Measurements from ENCODE around the gene WIPF2.

The WIPF2 gene

DNA sequence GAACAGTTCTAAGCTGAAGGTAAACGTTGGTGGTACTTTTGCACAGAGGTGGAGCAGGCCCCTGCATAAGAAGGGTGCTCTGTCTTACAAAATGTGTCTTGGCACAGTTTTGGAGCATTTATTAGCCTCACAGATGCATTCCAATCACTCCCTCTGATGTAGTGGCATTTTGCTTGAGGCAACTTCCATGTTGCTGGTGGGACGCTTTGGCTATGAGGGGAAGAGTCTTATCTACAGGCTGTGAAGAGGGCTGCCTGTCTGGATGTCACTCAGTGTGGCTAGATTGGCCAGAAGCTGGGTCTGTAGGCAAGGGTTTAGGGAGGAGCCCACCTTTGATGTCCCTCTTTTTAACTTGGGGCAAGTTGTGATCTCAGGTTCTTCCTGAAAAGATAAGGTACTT lies 87.3 kb downstream of the WIPF2 start:
- Histone ChIP-seq H3K36me3 (ENCODE audit: control insufficient read depth in 2 of 2, insufficient read depth in 1 of 2, low read length in 2 of 2) (peaks cover 20 to 35% of the 10 kb centered on the region in 2 experiments), H3K27ac (ENCODE audit: extremely low read depth, low read depth, low read length) (peak overlapping the region; percentile 70), H3K9me3 (ENCODE audit: control insufficient read depth, insufficient read depth, low read depth, low read length) (no peaks in the 10 kb centered on the region), H3K4me1 (ENCODE audit: control insufficient read depth, insufficient read depth, low read length) (peaks cover 31% of the 10 kb centered on the region), H3K4me3 (ENCODE audit: low read depth, low read length) (no peak overlapping the region)
- ChIA-PET POLR2A (interaction anchor here (1.3 to 3.3 kb wide), 7 partner anchors 10 to 112 kb away, joined by 6 to 43 read pairs (median 11); partner anchors contain the start of genes CDC6 and TOP2A), CTCF (interaction anchor here (0.5 to 16.6 kb wide), 13 partner anchors 11 to 255 kb away, joined by 3 to 453 read pairs (median 6); partner anchors contain the start of genes GJD3 and WIPF2)
- TF ChIP-seq ZNF660 (tag by site-specific recombination; IDR thresholded peaks at IDR 0.05) (no peak), ZNF132 (tag by site-specific recombination; IDR thresholded peaks at IDR 0.05; ENCODE audit: borderline replicate concordance) (no peak)

DNA sequence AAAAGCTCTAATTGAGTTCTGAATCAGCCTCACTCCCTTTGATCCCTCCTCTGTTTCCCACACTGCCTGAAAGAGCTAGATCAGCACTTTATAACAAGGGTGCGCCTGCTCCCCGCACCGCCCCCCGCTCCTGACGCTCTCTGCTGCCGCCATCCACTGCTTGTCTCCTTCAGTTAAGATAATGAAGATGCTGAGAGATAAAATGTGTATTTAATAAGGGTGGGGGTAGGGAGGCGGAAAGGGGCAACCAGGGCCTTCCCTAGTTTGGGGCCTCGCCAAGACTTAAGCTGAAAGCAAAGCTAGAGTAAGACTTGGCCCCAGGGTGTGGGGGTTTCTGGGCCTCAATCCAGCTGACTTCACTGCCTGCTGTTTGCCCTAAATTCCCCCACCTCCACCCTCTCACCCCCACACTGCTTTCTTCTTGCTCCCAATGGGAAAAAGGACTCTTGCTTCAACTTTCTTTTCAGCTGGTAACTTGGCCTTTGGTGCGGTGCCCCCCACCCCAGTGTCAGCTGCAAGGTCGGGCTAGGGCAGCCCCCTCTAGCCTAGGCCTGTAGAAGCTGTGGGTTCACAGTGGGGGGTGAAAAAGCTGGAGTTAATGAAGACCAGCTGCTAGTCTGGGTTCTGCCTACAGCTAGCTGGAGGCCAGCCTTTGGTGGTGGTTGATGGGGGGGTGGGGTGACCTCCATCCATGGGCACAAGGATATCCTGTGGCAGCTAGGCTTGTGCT lies 88.1 kb downstream of the WIPF2 start:
- no peak overlapping the region for H3K4me3 ChIP-seq (ENCODE audit: low read depth, low read length)
- ChIA-PET POLR2A (interaction anchor here (0.6 to 3.3 kb wide), 12 partner anchors 9 to 194 kb away, joined by 3 to 43 read pairs (median 6); partner anchors contain the start of genes CDC6 and TOP2A), CTCF (interaction anchor here (0.5 to 16.6 kb wide), 14 partner anchors 11 to 272 kb away, joined by 3 to 453 read pairs (median 6); partner anchors contain the start of genes GJD3 and WIPF2)
- H3K4me1 ChIP-seq (ENCODE audit: control insufficient read depth, insufficient read depth, low read length): peaks cover 31% of the 10 kb centered on the region
- no peaks in the 10 kb centered on the region for H3K9me3 ChIP-seq (ENCODE audit: control insufficient read depth, insufficient read depth, low read depth, low read length)
- peak overlapping the region; percentile 70 for H3K27ac ChIP-seq (ENCODE audit: extremely low read depth, low read depth, low read length)
- peaks cover 12 to 27% of the 10 kb centered on the region in 2 experiments for H3K36me3 ChIP-seq (ENCODE audit: control insufficient read depth in 2 of 2, insufficient read depth in 1 of 2, low read length in 2 of 2)
- TF ChIP-seq ZNF544 (tag by site-specific recombination; IDR thresholded peaks at IDR 0.05) (no peak), ZNF341 (tag by site-specific recombination; IDR thresholded peaks at IDR 0.05; ENCODE audit: low read depth) (peak; percentile 53), ZNF214 (tag by site-specific recombination; IDR thresholded peaks at IDR 0.05; ENCODE audit: borderline replicate concordance) (no peak), ZNF624 (tag by site-specific recombination; IDR thresholded peaks at IDR 0.05) (no peak), BCL11B (tag by site-specific recombination; IDR thresholded peaks at IDR 0.05; ENCODE audit: low read depth) (0 out of 2 replicates have a peak, but pooled peaks have one; percentile 68), ZXDB (tag by site-specific recombination; IDR thresholded peaks at IDR 0.05) (no peak), KLF1 (tag by site-specific recombination; IDR thresholded peaks at IDR 0.05) (peak; percentile 96), ZNF76 (tag by site-specific recombination; IDR thresholded peaks at IDR 0.05; ENCODE audit: borderline replicate concordance, low read depth) (peak; percentile 41; the same call in 1 of the 2 replicates), ZBTB20 (tag by site-specific recombination; IDR thresholded peaks at IDR 0.05) (peak; percentile 52; the same call in 1 of the 2 replicates), ZNF48 (tag by site-specific recombination; IDR thresholded peaks at IDR 0.05) (no peak), ZNF433 (tag by site-specific recombination; IDR thresholded peaks at IDR 0.05; ENCODE audit: low read depth) (no peak), ZNF501 (tag by site-specific recombination; IDR thresholded peaks at IDR 0.05) (0 out of 2 replicates have a peak, but pooled peaks have one; percentile 26), BCL11A (tag by site-specific recombination; IDR thresholded peaks at IDR 0.05; ENCODE audit: low read depth) (peak; percentile 59)
- TF ChIP-seq, protein P1, sequence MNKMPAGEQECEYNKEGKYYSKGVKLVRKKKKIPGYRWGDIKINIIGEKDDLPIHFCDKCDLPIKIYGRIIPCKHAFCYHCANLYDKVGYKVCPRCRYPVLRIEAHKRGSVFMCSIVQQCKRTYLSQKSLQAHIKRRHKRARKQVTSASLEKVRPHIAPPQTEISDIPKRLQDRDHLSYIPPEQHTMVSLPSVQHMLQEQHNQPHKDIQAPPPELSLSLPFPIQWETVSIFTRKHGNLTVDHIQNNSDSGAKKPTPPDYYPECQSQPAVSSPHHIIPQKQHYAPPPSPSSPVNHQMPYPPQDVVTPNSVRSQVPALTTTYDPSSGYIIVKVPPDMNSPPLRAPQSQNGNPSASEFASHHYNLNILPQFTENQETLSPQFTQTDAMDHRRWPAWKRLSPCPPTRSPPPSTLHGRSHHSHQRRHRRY (tag by site-specific recombination; IDR thresholded peaks at IDR 0.05): no peak
- TF ChIP-seq, protein P2, sequence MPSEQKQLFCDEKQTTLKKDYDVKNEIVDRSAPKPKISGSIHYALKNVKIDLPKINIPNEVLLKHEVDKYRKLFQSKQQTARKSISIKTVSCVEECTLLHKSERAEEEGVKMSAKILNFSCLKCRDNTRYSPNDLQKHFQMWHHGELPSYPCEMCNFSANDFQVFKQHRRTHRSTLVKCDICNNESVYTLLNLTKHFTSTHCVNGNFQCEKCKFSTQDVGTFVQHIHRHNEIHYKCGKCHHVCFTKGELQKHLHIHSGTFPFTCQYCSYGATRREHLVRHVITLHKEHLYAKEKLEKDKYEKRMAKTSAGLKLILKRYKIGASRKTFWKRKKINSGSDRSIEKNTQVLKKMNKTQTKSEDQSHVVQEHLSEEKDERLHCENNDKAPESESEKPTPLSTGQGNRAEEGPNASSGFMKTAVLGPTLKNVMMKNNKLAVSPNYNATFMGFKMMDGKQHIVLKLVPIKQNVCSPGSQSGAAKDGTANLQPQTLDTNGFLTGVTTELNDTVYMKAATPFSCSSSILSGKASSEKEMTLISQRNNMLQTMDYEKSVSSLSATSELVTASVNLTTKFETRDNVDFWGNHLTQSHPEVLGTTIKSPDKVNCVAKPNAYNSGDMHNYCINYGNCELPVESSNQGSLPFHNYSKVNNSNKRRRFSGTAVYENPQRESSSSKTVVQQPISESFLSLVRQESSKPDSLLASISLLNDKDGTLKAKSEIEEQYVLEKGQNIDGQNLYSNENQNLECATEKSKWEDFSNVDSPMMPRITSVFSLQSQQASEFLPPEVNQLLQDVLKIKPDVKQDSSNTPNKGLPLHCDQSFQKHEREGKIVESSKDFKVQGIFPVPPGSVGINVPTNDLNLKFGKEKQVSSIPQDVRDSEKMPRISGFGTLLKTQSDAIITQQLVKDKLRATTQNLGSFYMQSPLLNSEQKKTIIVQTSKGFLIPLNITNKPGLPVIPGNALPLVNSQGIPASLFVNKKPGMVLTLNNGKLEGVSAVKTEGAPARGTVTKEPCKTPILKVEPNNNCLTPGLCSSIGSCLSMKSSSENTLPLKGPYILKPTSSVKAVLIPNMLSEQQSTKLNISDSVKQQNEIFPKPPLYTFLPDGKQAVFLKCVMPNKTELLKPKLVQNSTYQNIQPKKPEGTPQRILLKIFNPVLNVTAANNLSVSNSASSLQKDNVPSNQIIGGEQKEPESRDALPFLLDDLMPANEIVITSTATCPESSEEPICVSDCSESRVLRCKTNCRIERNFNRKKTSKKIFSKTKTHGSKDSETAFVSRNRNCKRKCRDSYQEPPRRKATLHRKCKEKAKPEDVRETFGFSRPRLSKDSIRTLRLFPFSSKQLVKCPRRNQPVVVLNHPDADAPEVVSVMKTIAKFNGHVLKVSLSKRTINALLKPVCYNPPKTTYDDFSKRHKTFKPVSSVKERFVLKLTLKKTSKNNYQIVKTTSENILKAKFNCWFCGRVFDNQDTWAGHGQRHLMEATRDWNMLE (tag by site-specific recombination; conservative IDR thresholded peaks at IDR 0.05; ENCODE audit: low read depth): no peak
- TF ChIP-seq, protein P3, sequence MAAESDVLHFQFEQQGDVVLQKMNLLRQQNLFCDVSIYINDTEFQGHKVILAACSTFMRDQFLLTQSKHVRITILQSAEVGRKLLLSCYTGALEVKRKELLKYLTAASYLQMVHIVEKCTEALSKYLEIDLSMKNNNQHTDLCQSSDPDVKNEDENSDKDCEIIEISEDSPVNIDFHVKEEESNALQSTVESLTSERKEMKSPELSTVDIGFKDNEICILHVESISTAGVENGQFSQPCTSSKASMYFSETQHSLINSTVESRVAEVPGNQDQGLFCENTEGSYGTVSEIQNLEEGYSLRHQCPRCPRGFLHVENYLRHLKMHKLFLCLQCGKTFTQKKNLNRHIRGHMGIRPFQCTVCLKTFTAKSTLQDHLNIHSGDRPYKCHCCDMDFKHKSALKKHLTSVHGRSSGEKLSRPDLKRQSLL (tag by site-specific recombination; IDR thresholded peaks at IDR 0.05): no peak
- TF ChIP-seq, protein P4, sequence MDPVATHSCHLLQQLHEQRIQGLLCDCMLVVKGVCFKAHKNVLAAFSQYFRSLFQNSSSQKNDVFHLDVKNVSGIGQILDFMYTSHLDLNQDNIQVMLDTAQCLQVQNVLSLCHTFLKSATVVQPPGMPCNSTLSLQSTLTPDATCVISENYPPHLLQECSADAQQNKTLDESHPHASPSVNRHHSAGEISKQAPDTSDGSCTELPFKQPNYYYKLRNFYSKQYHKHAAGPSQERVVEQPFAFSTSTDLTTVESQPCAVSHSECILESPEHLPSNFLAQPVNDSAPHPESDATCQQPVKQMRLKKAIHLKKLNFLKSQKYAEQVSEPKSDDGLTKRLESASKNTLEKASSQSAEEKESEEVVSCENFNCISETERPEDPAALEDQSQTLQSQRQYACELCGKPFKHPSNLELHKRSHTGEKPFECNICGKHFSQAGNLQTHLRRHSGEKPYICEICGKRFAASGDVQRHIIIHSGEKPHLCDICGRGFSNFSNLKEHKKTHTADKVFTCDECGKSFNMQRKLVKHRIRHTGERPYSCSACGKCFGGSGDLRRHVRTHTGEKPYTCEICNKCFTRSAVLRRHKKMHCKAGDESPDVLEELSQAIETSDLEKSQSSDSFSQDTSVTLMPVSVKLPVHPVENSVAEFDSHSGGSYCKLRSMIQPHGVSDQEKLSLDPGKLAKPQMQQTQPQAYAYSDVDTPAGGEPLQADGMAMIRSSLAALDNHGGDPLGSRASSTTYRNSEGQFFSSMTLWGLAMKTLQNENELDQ (tag by site-specific recombination; IDR thresholded peaks at IDR 0.05; ENCODE audit: low read depth): no peak
- TF ChIP-seq, protein P5, sequence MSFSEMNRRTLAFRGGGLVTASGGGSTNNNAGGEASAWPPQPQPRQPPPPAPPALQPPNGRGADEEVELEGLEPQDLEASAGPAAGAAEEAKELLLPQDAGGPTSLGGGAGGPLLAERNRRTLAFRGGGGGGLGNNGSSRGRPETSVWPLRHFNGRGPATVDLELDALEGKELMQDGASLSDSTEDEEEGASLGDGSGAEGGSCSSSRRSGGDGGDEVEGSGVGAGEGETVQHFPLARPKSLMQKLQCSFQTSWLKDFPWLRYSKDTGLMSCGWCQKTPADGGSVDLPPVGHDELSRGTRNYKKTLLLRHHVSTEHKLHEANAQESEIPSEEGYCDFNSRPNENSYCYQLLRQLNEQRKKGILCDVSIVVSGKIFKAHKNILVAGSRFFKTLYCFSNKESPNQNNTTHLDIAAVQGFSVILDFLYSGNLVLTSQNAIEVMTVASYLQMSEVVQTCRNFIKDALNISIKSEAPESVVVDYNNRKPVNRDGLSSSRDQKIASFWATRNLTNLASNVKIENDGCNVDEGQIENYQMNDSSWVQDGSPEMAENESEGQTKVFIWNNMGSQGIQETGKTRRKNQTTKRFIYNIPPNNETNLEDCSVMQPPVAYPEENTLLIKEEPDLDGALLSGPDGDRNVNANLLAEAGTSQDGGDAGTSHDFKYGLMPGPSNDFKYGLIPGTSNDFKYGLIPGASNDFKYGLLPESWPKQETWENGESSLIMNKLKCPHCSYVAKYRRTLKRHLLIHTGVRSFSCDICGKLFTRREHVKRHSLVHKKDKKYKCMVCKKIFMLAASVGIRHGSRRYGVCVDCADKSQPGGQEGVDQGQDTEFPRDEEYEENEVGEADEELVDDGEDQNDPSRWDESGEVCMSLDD (tag by site-specific recombination; IDR thresholded peaks at IDR 0.05): no peak; the same call in 1 of the 2 replicates
